GM12878 (cell line): ENCODE results near the gene CXCL9. TPM values are rescaled to one million over a fixed set of nuclear protein-coding genes. Genes with fewer than 3 reads are reported as not detected.

Experiments used
- ATAC-seq: fragments of 200-7000 bp; cut with Tn5 transposase; 3 replicates; pipeline ENCODE4 v1.9.1; 2020; ENCODE audit warnings: mild to moderate bottlenecking, moderate library complexity
- BruUV-seq: library from RNA; stranded (reverse); fragments of 400-500 nt; replicated peaks from 2 replicates; lab custom pipeline; 2021; lab: Mats Ljungman, UMichigan
- CTCF ChIA-PET: fragments of 300-600 bp; sonication (Branson Sonifier 250); formaldehyde crosslinking; extraction: SDS; loops from one replicate; lab custom pipeline; 2021; ENCODE audit warnings: inconsistent platforms; lab: Yijun Ruan, JAX
- POLR2A ChIA-PET: fragments of 350-600 bp; formaldehyde crosslinking; extraction: SDS; loops from one replicate; lab custom pipeline; 2021; ENCODE audit warnings: inconsistent platforms; lab: Charles Lee
- RAD21 ChIA-PET: fragments of 300-600 bp; sonication (Branson Sonifier 250); formaldehyde crosslinking; loops from one replicate; lab custom pipeline; 2023; ENCODE audit warnings: antibody characterized with exemption; ENCODE audit not compliant: unreplicated experiment; lab: Charles Lee
- SMC1A ChIA-PET: fragments of 300-600 bp; sonication (Branson Sonifier 250); formaldehyde crosslinking; loops from one replicate; lab custom pipeline; 2023; ENCODE audit not compliant: unreplicated experiment, uncharacterized antibody; lab: Charles Lee
- DNase-seq: peaks from one replicate; pipeline ENCODE4 v3.0.0-alpha.2; 2011; ENCODE audit warnings: low read depth, low spot score
- FAIRE-seq: peaks from 3 replicates; lab custom pipeline; 2011; peaks lifted over from hg19 to GRCh38; lab: Jason Lieb, UNC
- H2AFZ ChIP-seq: 2 replicates; pipeline ENCODE4 v1.6.0; 2011; ENCODE audit warnings: low read depth, low read length, control low read depth; ENCODE audit not compliant: control insufficient read depth
- H3K27ac ChIP-seq: 2 replicates; pipeline ENCODE4 v1.5.1; 2011; ENCODE audit warnings: control low read depth; ENCODE audit not compliant: control insufficient read depth, insufficient read depth
- H3K27me3 ChIP-seq, 2 experiments: replicated peaks in 1 of 2; 2 replicates each; pipeline versions ENCODE4 v1.6.0 to v1.6.1; 2011; ENCODE audit warnings: low read length in 1 of 2; ENCODE audit not compliant: control insufficient read depth in 2 of 2, insufficient read depth in 2 of 2
- H3K36me3 ChIP-seq, 2 experiments: 2 replicates each; pipeline ENCODE4 v1.5.1; 2011; ENCODE audit warnings: low read length in 1 of 2; ENCODE audit not compliant: control insufficient read depth in 2 of 2, insufficient read depth in 2 of 2
- H3K4me1 ChIP-seq: 2 replicates; pipeline ENCODE4 v1.6.1; 2011; ENCODE audit warnings: mild to moderate bottlenecking, low read length, moderate library complexity, mixed read lengths; ENCODE audit not compliant: control insufficient read depth, insufficient read depth
- H3K4me2 ChIP-seq: 2 replicates; pipeline ENCODE4 v1.6.0; 2011; ENCODE audit warnings: control low read depth; ENCODE audit not compliant: control insufficient read depth, insufficient read depth
- H3K4me3 ChIP-seq: fragments of 200-600 bp; sonication (generic); 2 replicates; pipeline ENCODE4 v1.5.1; 2016
- H3K79me2 ChIP-seq: 2 replicates; pipeline ENCODE4 v1.6.0; 2011; ENCODE audit warnings: low read length; ENCODE audit not compliant: control insufficient read depth, insufficient read depth
- H3K9ac ChIP-seq: 2 replicates; pipeline ENCODE4 v1.8.0; 2011; ENCODE audit warnings: low read length, control low read depth, mixed read lengths; ENCODE audit not compliant: control insufficient read depth, insufficient read depth
- H3K9me3 ChIP-seq: replicated peaks from 3 replicates; pipeline ENCODE4 v1.5.1; 2011; ENCODE audit warnings: mild to moderate bottlenecking, low read length; ENCODE audit not compliant: control insufficient read depth, insufficient read depth
- H4K20me1 ChIP-seq: 2 replicates; pipeline ENCODE4 v1.6.0; 2011; ENCODE audit not compliant: control insufficient read depth, insufficient read depth
- ATF7 ChIP-seq: fragments of 450-650 bp; IDR thresholded peaks from 2 replicates; pipeline ENCODE4 v1.6.1; 2016; ENCODE audit warnings: low read depth, mild to moderate bottlenecking
- MYC ChIP-seq: IDR thresholded peaks from 2 replicates; pipeline ENCODE4 v1.6.1; 2011; ENCODE audit warnings: mild to moderate bottlenecking, low read length, moderate library complexity, inconsistent platforms; ENCODE audit not compliant: insufficient read depth, insufficient replicate concordance, insufficient read length, severe bottlenecking
- NFYB ChIP-seq: IDR thresholded peaks from 2 replicates; pipeline ENCODE4 v1.6.1; 2011; ENCODE audit warnings: low read depth, mild to moderate bottlenecking, low read length, improper control_type of control experiment, moderate library complexity; ENCODE audit not compliant: insufficient read depth
- NR2F1 ChIP-seq: fragments of 450-650 bp; conservative IDR thresholded peaks from 2 replicates; pipeline ENCODE4 v1.6.1; 2017; ENCODE audit warnings: mild to moderate bottlenecking
- PBX3 ChIP-seq: IDR thresholded peaks from 2 replicates; pipeline ENCODE4 v1.6.1; 2011; ENCODE audit warnings: mild to moderate bottlenecking, low read depth, low read length, moderate library complexity; ENCODE audit not compliant: insufficient replicate concordance
- RB1 ChIP-seq: fragments of 450-650 bp; formaldehyde crosslinking; IDR thresholded peaks from 2 replicates; pipeline ENCODE4 v1.6.1; 2017; ENCODE audit warnings: mild to moderate bottlenecking, borderline replicate concordance
- RBBP5 ChIP-seq: fragments of 200-600 bp; sonication (generic); conservative IDR thresholded peaks from 2 replicates; pipeline ENCODE4 v1.6.1; 2016
- TCF7 ChIP-seq: IDR thresholded peaks from 2 replicates; pipeline ENCODE4 v1.6.1; 2014; ENCODE audit warnings: antibody characterized with exemption, borderline replicate concordance
- ZNF207 ChIP-seq: fragments of 450-650 bp; IDR thresholded peaks from 2 replicates; pipeline ENCODE4 v1.6.1; 2014; ENCODE audit warnings: antibody characterized with exemption, mild to moderate bottlenecking, borderline replicate concordance
- ZNF217 ChIP-seq: fragments of 450-650 bp; IDR thresholded peaks from 2 replicates; pipeline ENCODE4 v1.6.1; 2017; ENCODE audit warnings: antibody characterized with exemption, mild to moderate bottlenecking
- WGBS: methylation state at CpG from one replicate; pipeline ENCODE4 v1.1.6; 2016; ENCODE audit warnings: low lambda C conversion rate; ENCODE audit not compliant: insufficient replicate concordance, insufficient coverage; ENCODE audit errors: missing lambda C conversion rate; 5-methylcytosine and 5-hydroxymethylcytosine counted together
- in situ Hi-C: fragments of 300-500 bp; cut with MboI; formaldehyde crosslinking; loops from 9 replicates; pipeline ENCODE4 v1.14.3; 2018; ENCODE audit warnings: mixed read lengths
- intact Hi-C: fragments of 100-400 bp; cut with micrococcal nuclease; formaldehyde crosslinking; loops from one replicate; pipeline ENCODE4 v1.14.2; 2022; ENCODE audit not compliant: unreplicated experiment
- polyA plus RNA-seq, 11 experiments: library from polyadenylated mRNA; depleted of rRNA in 4 of 11; unstranded in 6 of 11; stranded (reverse) in 5 of 11; fragments of >200 nt; fragmentation: Nextera tagmentation in 4 of 11; fragmentation: Illumina TruSeq in 1 of 11; extraction: Ambion mirVana in 4 of 11; extraction: Trizol in 1 of 11; gene quantifications; 1 replicate in 1 of 11; 2 replicates in 10 of 11; pipeline versions ENCODE4 v1.2.1 to v1.2.3, GENCODE V29; 2011 to 2016; ENCODE audit warnings: inconsistent platforms in 2 of 11, missing spikeins in 2 of 11, low read depth in 1 of 11
- total RNA-seq, 4 experiments: library from RNA; depleted of rRNA in 3 of 4; stranded (reverse); fragments of >200 nt in 3 of 4; fragmentation: Illumina TruSeq in 1 of 4; extraction: Trizol in 1 of 4; gene quantifications; 2 replicates each; pipeline versions ENCODE4 v1.2.1 to v1.2.3, GENCODE V29; 2013 to 2021

The CXCL9 gene
- total and polyA plus RNA-seq, 10 of the 15 experiments (the other 5 are each of a cell fraction or from before 2014, with no cell fraction given) = 0.03 to 0.46 (median 0.22) TPM; not detected in 1

GRCh38 chr4:76009311-76009710, 2.0 kb upstream of the CXCL9 start:
- no peak overlapping the region for H2AFZ ChIP-seq
- DNase-seq (no peak), FAIRE-seq (no peak), ATAC-seq (no peak)
- WGBS = 56% methylated on average over 5 of the region's 5 CpGs
- intact Hi-C loops = no loop called here
- no peak overlapping the region for H3K4me2 ChIP-seq
- in situ Hi-C loops = no loop called here
- H3K9ac ChIP-seq = no peak overlapping the region
- no peaks in the 10 kb centered on the region for H3K36me3 ChIP-seq
- H3K4me3 ChIP-seq = no peak overlapping the region
- H3K27ac ChIP-seq = no peak overlapping the region
- H4K20me1 ChIP-seq = no peaks in the 10 kb centered on the region
- POLR2A ChIA-PET = no interaction called here
- RAD21 ChIA-PET = interaction anchor here (0.6 to 0.7 kb wide), 2 partner anchors 15 to 53 kb away, joined by 3 read pairs; no protein-coding TSS in a partner anchor
- no peaks in the 10 kb centered on the region for H3K79me2 ChIP-seq
- CTCF ChIA-PET = interaction anchor here (1.4 to 3.4 kb wide), 3 partner anchors 13 to 53 kb away, joined by 4 to 18 read pairs (median 4); no protein-coding TSS in a partner anchor
- H3K27me3 ChIP-seq = peaks cover 0 to 2% of the 10 kb centered on the region in 2 experiments; a peak in 1 of 4 replicates
- peaks cover 26% of the 10 kb centered on the region for H3K4me1 ChIP-seq
- SMC1A ChIA-PET = interaction anchor here (0.7 to 1.8 kb wide), 4 partner anchors 13 to 58 kb away, joined by 4 to 6 read pairs (median 5); no protein-coding TSS in a partner anchor
- H3K9me3 ChIP-seq = no peaks in the 10 kb centered on the region; the same call in 2 of the 3 replicates
- no peak for TF ChIP-seq ATF7
- TF ChIP-seq TCF7 = no peak
- TF ChIP-seq PBX3 = no peak
- no peak for TF ChIP-seq RB1
- TF ChIP-seq RBBP5 = no peak
- TF ChIP-seq NFYB = no peak
- TF ChIP-seq ZNF207 = no peak
- TF ChIP-seq NR2F1 = no peak
- no peak for TF ChIP-seq ZNF217
- no peak for TF ChIP-seq MYC
- BruUV-seq = no TSS peak
